HPDE6-E6E7 (cell line): ENCODE results near the gene CD52.

ENCODE experiments used
- DNase-seq: peaks from one replicate; pipeline ENCODE4 v3.0.0; 2011; ENCODE audit warnings: missing footprints; ENCODE audit errors: extremely low spot score

CD52 gene, protein sequence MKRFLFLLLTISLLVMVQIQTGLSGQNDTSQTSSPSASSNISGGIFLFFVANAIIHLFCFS

DNA sequence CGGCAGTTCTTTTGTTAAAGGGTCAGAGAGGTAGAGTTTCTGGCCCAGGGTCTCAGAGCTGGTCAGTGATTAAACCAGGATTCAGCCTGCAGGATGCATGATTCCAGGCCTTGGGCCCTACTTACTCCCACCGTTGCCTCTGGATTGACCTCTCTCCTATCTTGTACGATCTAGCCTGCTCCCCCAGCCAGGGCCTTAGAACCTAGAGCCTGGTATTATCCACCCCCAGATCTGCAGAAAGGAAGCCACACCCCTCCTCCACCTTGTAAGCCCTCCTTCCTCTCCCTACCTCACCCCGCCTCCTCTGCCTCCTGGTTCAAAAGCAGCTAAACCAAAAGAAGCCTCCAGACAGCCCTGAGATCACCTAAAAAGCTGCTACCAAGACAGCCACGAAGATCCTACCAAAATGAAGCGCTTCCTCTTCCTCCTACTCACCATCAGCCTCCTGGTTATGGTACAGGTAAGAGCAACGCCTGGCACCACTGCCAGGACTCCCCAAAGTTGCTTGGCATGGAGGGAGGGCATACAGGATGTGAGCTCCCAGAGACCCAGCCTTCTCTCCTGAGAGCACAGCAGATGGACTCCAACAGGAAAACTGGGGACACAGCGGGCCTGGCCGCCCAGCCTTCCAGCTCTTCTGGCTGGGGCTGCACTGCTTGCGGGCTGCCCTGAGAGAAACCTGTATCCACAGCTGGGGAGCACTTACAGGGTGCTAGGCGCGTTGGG is at the start of gene CD52:
TSS of gene CD52 (plus strand) at position 347 of the 726 bp plus-strand sequence. CDS start at position 407, 60 bp downstream.
- no peak for DNase-seq

DNA sequence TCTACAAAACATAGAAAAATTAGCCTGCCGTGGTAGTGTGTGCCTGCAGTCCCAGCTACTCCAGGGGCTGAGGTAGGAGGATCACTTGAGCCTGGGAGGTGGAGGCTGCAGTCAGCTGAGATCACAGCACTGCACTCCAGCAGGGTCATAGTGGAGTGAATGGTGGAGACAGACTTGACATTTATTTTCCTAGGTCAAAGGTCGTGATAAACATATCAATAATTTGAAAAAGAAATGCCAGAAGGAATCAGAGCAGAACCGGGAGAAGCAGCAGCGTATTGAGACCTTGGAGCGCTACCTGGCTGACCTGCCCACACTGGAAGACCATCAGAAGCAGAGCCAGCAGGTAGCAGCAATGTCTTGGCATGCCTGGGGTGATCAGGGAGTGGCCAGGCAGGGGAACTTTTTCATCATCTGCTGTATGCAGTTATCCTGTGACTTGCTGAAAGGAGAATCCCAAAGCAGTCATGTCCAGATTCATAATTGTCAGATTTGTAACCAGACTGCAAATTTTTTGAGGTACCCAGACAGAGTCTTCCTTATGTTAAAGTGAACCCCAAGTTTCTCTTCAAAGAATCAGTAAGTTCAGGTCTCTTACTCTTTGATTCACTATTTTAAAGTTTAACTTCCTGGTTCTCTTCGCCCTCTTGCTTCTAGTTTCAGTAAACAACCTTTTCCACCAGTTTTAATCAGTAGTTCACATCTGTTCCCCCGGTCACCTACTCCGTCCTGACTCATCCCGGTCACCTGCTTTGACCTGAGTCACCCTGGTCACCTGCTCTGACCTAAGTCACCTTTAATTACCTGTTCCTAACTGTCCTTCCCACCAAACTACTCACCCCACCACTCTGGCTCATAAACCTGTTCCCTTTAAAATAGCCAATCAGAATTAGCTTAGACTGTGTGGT is 49.2 kb upstream of the CD52 start:
- no peak for DNase-seq

DNA sequence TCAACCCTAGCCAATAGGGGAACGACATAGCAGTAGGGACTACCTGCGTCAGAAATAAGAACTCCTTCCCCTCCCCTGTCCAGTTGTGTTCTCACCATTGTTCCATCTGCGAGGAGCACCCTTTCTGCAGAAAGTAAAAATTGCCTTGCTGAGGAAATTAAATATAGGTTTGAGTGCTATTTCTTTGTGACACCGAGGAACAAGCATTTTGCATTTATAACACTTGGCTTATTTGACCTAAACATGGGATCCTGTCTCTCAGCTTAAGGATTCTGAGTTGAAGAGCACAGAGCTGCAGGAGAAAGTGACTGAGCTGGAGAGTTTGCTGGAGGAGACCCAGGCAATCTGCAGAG is 48.6 kb upstream of the CD52 start:
- no peak for DNase-seq

DNA sequence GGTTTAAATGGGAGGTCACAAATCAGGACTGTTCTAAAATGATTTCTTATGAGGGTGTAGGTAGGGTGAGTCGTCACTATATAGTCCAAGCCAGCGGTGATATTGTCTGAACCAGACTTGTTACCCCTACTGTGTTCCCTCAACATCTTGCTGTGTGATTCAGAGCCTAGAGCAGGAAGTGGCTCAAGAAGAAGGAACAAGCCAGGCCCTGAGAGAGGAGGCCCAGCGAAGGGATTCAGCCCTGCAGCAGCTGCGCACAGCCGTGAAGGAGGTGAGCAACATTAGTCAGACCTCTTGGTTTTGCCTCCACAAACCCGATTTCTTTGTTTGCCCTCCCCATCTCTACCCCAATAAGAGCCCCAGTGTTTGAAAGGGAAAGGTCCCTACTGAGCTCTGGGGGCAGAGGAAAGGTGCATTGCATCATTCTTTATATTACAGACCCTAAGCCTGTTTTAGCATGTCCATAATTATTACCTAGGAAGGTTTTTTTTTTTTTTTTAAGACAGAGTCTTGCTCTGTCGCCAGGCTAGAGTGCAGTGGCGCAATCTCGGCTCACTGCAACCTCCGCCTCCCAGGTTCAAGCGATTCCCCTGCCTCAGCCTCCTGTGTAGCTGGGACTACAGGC is 42.8 kb upstream of the CD52 start:
- peak; percentile 77 for DNase-seq

DNA sequence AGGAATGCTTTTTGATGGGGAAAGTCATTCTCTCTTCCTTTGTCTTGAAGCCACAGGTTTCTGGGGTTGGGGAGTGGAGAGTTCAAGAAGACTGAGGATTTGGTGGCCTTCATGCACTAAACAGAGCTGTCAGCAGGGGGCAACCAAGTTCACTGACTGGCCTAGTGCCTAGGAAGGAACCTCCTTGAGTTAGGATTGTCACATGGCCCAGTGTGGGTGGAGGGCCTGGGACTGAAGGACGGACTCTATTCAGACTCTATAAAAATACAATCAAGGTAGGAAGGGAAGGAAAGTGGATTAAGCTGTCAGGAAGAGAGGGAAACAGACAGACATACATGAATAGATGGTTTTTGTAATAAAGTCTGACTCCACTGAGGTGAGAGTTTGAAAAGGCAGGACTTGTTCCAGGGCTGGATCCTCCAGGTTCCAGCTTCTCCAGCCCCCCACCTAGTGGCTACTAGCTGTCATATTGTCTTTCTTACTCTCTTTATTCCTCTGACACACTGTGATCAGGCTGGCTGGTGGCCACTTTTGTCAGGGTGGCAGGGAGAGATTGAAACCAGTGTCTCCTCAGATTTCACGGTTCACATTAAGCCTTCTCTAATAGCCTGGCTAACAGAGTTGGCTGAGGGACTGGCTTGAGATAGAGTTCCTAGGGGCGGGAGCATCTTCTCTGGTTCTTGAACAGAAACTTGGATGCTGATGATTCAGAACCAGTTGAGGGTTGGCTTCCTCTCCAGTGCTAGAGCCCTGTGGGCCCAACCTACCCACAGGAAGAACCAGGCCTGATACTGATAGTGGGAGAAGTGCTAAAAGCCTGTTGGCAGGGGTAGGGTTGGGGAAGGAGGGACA is 42.0 kb upstream of the CD52 start:
- peak; percentile 83 for DNase-seq

DNA sequence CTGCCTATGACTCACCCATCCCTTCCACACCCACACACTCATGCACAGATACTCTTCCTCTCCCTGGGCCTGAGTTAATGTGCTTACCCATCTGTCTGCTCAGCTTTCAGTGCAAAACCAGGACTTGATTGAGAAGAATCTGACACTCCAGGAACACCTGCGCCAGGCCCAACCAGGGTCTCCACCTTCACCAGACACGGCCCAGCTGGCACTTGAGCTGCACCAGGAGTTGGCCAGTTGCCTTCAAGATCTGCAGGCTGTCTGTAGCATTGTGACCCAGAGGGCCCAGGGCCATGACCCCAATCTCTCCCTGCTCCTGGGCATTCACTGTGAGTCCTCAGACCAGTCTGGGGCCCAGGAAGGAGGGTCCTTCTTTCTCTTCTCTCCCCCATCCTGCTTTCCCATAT is 41.3 kb upstream of the CD52 start:
- no peak for DNase-seq

DNA sequence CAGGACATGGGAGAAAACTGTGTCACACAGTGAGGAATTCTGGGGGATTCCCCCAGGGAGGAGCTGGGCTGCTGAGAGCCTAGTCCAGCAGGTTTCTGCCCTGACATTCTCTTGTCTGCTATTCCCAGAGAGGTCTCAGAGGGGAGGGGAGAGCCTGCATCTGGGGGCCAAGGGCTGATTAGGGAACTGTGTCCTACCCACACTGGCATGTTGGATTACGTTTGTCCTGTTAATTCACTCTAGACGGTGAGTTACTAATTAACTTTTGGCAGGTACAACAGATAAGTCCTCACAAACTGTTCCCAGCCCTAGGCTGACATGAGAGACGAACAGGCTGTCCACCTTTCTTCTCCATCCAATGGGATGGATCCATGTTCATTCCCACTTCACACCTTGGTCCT is 40.5 kb upstream of the CD52 start:
- no peak for DNase-seq

DNA sequence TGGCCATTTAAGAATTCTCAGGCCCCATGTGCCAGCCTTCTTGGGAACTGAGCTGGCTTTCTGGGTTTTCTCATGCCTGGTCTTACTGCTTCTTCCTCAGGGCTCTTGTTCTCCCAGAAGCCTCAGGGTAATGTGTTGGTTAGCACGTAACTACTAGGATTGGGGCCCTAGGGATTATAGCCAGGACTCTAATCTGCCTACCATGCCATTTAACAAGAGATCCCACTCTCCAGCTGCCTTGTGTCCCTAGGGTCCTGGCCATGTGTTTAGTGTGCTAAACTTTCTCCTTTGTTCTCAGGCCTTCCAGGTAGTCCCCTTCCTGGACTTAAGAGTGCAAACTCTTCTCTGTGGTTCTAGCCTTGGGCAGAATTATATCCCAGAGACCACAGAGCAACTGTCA is 40.0 kb upstream of the CD52 start:
- no peak for DNase-seq

DNA sequence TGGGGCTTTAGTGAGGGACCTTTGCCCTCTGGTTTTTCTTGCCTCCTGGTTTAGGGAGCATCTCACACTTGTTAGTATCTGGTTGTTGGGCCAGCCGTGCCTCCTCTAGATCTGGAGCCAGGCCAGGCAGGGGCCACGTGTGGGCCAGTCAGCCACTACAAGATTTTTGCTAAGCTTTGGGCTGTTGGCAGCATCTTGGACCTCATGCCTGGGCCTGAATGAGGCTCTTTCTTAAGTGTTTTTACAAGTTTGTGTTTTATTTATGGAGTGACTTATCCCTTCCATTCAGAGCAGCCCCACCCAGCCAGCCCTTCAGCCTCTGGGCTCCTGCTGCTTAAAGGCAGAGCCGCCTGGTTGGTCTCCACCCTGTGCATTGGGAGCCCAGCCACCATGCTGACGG is 39.5 kb upstream of the CD52 start:
- peak; percentile 49 for DNase-seq

DNA sequence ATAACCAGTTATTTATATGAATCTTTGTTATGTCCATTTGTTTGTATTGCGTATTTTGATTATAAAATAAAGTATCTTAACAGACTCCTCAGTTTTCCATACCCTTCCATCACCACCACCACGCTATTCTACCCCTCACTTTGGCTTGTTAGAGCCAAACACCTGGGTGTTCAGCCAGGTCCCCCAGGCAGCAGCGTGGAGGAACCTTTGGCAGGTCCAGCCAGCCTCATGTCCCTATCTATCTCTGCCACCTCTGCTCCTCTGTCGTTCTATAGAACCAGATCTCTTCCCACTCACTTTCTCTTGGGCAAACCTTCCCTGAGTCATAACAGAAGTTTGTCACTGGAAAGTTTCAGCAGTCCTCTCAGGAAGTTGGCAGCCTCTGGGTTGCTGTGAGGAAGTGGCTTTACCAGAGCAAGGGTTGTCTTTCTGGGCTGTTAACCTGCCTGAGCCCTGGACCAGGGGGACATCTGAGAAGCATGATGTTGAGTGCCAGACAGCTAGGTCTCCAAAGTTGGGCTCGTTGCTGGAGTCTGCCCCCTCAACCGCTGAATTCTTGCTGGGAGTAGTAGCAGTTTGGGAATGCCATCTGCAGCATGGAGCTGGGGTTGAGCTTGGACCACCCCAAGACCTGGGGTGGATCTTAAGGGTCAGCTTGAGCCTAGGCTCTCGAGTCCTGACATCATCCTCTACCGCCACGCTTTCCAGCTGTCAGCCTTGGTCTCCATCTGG is 38.9 kb upstream of the CD52 start:
- no peak for DNase-seq

DNA sequence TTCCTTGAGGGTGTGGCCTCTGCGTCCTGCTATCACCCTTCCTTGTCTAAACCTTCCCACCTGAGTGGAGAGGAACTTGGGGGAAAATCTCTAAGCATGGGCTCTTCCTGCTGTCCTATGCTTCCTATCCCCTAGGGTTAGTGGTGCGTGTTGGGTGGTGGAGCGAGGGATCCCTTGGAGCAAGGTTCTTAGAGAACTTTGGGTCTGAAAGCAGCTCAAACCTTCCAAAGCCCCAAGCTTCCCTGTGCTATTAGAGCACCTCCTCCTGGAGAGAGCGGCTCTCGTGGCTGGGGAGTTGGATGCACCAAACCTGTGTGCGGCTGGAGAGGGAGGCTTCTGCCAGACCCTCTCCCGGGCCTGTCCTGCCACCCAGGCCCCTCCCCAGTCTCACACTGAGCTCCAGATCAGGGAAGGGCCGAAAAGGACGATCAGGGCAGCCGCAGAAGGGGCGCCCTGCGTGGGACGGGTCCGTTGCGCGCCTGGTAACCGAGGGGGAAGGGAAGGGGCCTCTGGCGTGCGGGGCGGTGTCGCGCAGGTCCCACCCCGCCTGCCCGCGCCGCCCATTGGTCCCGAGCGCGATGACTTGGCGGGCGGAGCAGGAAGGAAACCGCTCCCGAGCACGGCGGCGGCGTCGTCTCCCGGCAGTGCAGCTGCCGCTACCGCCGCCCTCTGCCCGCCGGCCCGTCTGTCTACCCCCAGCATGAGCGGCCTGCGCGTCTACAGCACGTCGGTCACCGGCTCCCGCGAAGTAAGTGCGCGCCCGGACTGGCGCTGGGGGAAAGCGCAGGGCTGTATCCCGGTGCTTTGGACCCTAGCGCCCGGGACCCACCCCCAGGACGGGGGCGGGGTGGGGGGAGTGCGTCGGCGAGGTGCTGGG is 38.1 kb upstream of the CD52 start, which contains the start of gene SH3BGRL3:
TSS of gene SH3BGRL3 (plus strand) at position 631 of the 877 bp plus-strand sequence. CDS start at position 701, 70 bp downstream.
- peak; percentile 69 for DNase-seq

DNA sequence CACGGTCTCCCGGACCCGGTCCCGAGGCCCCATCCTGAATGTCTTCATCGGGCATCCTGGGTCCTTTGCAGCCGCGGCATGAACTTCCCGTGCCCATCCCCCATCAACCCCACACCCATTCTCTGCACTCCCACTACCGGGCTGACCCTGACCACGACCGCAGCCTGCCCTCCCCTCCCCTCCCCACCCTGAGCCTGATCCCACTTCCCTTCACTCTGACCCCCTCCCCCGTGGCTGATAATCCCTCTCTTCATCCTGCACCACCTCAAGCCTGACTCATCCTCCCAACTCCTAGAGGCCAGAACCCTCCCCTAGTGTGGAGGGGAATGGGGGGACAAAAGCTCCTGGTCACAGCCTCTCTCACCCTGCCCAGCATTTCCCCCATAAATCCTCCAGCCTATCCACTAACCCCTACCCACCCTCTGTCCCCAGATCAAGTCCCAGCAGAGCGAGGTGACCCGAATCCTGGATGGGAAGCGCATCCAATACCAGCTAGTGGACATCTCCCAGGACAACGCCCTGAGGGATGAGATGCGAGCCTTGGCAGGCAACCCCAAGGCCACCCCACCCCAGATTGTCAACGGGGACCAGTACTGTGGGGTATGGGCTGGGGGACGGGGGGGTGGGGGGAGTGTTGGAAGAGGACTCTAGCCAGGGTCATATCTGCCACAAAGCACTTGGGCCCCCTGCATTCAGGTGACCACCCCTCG is 37.3 kb upstream of the CD52 start:
- DNase-seq: no peak

DNA sequence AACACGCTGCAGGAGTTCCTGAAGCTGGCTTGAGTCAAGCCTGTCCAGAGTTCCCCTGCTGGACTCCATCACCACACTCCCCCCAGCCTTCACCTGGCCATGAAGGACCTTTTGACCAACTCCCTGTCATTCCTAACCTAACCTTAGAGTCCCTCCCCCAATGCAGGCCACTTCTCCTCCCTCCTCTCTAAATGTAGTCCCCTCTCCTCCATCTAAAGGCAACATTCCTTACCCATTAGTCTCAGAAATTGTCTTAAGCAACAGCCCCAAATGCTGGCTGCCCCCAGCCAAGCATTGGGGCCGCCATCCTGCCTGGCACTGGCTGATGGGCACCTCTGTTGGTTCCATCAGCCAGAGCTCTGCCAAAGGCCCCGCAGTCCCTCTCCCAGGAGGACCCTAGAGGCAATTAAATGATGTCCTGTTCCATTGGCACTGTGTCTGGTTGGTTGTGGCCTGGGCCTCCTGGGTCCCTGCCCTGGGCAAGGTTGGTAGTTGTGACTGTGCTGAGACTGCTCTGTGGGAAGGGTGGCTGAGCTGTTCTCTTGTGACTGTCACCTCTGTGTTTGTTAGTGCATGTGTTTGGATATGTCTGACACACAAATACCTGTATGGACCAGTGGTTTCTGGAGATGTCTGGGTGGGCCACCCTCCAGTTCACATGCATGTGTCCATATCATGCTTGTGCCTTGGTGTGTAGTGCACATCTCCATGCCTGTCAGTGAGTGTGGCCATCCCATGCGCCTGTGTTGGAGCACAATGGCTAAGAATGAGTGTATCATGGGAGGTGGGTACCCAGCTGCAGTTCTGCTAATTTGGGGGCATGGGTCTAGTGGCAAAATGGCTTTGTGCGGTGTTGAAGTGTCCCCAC is 36.4 kb upstream of the CD52 start:
- no peak for DNase-seq

DNA sequence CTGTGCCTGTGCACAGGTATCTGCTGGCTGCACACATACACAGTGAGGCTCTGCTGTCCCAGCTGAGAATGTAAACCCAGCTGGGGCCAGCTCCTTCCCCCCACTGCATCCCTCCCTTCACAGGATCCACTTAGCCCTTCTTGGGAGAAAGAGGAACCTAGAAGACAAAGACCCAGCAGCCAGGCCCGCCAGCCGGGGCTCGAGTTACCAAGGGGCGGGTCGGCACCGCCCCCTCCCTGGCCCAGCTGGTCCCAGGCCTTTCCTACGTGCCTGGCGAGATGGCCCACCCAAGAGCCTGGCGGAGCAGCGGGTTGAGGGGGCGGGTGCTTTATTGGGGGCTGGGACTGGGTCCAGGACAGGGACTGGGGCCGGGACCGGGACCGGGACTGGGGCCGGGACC is 35.8 kb upstream of the CD52 start:
- no peak for DNase-seq

DNA sequence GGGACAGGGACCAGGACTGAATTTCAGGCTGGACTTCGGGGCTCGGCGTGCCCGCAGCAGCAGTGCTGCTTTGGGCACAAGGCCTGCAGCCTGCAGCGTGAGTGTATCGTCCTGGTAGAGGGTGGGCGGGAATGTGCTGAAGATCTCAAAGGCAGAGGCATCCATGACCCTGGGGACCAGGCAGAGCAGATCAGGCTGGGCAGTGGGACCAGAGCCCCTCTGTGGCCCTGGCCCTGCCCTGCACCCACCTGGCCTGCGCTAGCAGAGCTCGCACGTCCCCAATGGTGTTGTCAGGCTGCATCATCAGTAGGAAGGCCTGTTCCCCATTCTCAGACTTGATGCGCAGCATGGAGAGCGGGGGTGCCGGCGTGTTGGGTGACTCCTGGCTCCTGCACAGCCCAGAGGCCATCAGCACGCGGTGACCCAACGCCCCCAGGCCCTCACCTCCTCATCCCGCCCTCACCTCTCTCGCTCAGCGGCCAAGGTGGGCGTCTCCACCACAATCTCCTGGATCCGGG is 35.3 kb upstream of the CD52 start:
- DNase-seq: no peak

DNA sequence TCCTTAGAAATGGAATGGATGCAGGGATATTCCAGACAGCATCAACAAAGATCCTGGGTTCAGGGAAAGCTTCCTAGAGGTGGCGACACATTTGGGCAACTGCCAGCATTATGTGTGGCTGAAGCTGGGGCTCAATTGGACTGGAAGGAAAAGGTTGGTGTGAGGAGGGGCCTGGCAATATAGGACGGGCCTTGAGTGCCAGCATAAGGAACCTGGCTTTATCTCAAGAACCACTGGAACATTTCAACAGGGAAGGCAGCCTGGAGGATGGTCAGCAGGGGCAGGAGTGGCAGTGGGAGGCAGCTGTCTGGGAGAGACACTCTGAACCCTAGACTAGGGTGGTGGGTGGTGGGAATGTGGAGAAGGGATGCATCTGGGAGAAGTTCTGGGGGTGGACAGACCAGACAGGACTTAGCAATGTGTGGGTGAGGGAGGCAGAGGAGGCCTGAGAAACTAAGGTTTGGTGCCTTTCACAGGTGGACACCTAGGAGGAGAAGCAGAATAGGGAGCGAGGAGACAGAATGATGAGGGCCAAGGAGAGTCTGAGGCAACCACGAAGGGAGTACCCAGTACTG is 34.4 kb upstream of the CD52 start:
- DNase-seq: no peak

DNA sequence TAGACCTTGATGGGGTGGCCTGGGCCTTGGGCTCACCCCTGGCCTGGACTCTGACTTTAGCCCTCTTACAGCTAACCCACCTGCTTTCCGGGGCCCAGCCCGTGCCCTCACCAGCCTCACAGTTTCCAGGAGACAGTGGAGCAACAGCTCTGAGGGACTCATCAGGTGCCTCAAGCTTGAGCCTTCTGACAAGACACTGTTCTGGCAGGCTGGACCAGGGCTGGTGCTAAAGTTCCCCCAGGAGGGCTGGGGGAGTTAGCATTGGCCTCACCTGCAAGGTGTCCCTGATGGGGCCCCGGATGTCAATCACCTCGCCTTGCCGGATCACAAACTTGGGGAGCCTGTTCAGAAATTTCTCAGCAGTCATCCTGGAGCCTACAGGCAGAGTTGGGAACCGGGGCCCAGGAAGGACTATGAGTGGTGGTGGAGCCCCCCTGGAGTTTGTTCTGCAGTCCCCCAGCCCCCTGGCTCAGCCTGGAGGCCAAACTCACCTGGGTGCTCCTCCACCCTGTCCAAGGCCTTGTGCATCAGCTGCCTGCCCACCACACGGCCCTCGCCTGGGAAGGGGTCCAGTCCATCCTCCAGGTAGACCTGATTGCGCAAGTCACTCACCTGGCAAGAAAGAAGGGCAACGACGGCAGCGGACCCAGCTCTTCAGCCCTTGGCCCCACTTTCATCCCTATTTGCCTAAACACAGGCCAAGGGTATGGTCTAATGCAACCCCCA is 33.7 kb upstream of the CD52 start:
- no peak for DNase-seq
